Measurements from ENCODE around the gene GRIP2.

Gene GRIP2

DNA sequence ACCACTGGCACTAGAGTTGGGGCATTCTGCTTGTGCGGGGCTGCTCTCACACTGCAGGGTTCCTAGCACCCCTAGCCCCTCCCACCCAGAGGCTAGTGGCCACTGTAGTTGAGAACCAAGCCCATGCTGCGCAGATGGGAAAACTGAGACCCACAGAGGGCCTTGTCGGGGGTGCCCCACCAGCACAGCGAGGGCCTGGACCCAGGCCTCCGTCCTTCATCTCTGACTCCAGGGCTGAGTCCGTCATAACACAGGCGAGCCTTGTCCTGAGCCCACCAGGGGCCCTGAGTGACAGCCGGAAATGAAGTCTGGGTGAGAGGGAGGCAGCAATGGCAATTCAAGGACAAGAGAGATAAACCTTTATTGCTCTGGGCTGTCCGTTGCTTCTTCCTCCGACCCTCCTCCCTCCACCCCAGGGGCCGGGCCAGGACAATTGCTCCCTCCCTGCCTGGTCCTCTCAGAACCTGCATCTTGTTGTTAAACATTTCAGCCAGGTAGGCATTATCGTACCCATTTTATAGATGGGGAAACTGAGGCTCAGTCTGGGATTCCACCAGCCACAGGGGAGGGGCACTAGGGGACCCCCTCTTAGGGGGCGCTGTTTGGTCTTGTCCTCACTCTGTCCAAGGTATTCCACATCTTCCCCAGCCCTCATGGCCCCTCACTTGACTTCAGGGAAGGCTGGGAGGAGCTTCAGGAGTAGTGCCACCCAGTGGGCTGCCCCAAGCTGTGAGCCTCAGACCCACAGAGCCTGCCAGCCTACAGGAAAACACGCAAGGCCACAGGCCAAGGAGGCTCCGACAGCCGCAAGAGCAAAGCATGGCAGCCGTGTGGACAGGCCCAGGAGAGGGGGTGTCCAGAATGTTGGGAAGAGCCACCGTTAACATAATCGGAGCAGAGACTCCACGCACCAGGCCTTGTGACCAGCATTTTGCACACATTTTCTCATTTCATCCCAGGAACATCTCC lies 4.4 kb upstream of the GRIP2 start:
- H3K9me2 ChIP-seq (replicated peaks; ENCODE audit: insufficient read depth, low read length): no peaks in the 10 kb centered on the region
- no peaks in the 10 kb centered on the region for H4K20me1 ChIP-seq (ENCODE audit: low read depth, low read length)
- H3K27me3 ChIP-seq (ENCODE audit: low read length): no peaks in the 10 kb centered on the region
- H3K27ac ChIP-seq (ENCODE audit: low read depth, low read length): no peak overlapping the region
- H3K9ac ChIP-seq (ENCODE audit: low read length): no peak overlapping the region
- no peaks in the 10 kb centered on the region for H3K36me3 ChIP-seq (ENCODE audit: low read length)
- no peaks in the 10 kb centered on the region for H3K79me2 ChIP-seq (ENCODE audit: insufficient read depth, low read length)
- H3K4me3 ChIP-seq (ENCODE audit: insufficient read depth, low read length, poor library complexity, severe bottlenecking): no peak overlapping the region
- H3K4me2 ChIP-seq (ENCODE audit: low read depth, low read length, poor library complexity, severe bottlenecking): no peak overlapping the region
- H3F3A ChIP-seq (ENCODE audit: insufficient read depth): no peaks in the 10 kb centered on the region
- TF ChIP-seq, protein P1, sequence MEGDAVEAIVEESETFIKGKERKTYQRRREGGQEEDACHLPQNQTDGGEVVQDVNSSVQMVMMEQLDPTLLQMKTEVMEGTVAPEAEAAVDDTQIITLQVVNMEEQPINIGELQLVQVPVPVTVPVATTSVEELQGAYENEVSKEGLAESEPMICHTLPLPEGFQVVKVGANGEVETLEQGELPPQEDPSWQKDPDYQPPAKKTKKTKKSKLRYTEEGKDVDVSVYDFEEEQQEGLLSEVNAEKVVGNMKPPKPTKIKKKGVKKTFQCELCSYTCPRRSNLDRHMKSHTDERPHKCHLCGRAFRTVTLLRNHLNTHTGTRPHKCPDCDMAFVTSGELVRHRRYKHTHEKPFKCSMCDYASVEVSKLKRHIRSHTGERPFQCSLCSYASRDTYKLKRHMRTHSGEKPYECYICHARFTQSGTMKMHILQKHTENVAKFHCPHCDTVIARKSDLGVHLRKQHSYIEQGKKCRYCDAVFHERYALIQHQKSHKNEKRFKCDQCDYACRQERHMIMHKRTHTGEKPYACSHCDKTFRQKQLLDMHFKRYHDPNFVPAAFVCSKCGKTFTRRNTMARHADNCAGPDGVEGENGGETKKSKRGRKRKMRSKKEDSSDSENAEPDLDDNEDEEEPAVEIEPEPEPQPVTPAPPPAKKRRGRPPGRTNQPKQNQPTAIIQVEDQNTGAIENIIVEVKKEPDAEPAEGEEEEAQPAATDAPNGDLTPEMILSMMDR (IDR thresholded peaks at IDR 0.05; ENCODE audit: insufficient read depth, low read length, poor library complexity, severe bottlenecking): no peak
- TF ChIP-seq EZH2phosphoT487 (conservative IDR thresholded peaks at IDR 0.05; ENCODE audit: low read length): no peak
- no peak overlapping the region for H2AFZ ChIP-seq (ENCODE audit: low read depth, low read length, severe bottlenecking)
- H3K9me3 ChIP-seq (ENCODE audit: insufficient read depth, low read length): no peaks in the 10 kb centered on the region

- H3K27ac ChIP-seq (ENCODE audit: low read depth, low read length): no peak overlapping the region
- no peak overlapping the region for H3K4me3 ChIP-seq (ENCODE audit: insufficient read depth, low read length, poor library complexity, severe bottlenecking)
- H3K36me3 ChIP-seq (ENCODE audit: low read length): no peaks in the 10 kb centered on the region
- no peaks in the 10 kb centered on the region for H3K79me2 ChIP-seq (ENCODE audit: insufficient read depth, low read length)
- no peaks in the 10 kb centered on the region for H4K20me1 ChIP-seq (ENCODE audit: low read depth, low read length)
- no peak overlapping the region for H3K4me2 ChIP-seq (ENCODE audit: low read depth, low read length, poor library complexity, severe bottlenecking)
- no peak overlapping the region for H2AFZ ChIP-seq (ENCODE audit: low read depth, low read length, severe bottlenecking)
- no peaks in the 10 kb centered on the region for H3K9me2 ChIP-seq (replicated peaks; ENCODE audit: insufficient read depth, low read length)
- no peak overlapping the region for H3K9ac ChIP-seq (ENCODE audit: low read length)
- no peaks in the 10 kb centered on the region for H3K27me3 ChIP-seq (ENCODE audit: low read length)
- H3K9me3 ChIP-seq (ENCODE audit: insufficient read depth, low read length): no peaks in the 10 kb centered on the region
- H3F3A ChIP-seq (ENCODE audit: insufficient read depth): no peaks in the 10 kb centered on the region
- no peak for TF ChIP-seq EZH2phosphoT487 (conservative IDR thresholded peaks at IDR 0.05; ENCODE audit: low read length)
- TF ChIP-seq, protein P1 (IDR thresholded peaks at IDR 0.05; ENCODE audit: insufficient read depth, low read length, poor library complexity, severe bottlenecking): no peak
These were observed 3.3 kb upstream of the GRIP2 start for GRCh38 chr3:14543446-14543845.

DNA sequence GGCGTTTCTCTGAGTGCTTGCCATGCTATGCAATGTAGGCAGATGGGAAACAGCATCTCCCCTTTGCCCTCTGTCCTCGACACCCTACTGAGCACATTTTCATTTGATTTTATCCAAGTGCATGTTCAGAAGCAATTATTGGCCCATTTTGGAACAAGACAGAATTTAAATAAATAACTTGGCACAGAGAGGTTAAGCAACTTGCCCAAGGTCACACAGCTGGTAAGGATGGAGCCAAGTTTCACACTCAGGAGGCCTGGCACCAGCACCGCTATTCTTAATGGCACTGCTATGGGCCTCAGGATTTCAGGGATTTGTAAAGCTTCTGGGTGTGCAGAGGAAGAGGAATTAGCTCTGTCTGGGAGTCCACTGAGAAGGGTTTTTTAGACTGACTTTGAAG lies 2.5 kb upstream of the GRIP2 start:
- TF ChIP-seq, protein P1 (IDR thresholded peaks at IDR 0.05; ENCODE audit: insufficient read depth, low read length, poor library complexity, severe bottlenecking): no peak
- no peak for TF ChIP-seq EZH2phosphoT487 (conservative IDR thresholded peaks at IDR 0.05; ENCODE audit: low read length)
- H3K9me2 ChIP-seq (replicated peaks; ENCODE audit: insufficient read depth, low read length): no peaks in the 10 kb centered on the region
- no peaks in the 10 kb centered on the region for H3K36me3 ChIP-seq (ENCODE audit: low read length)
- H3F3A ChIP-seq (ENCODE audit: insufficient read depth): no peaks in the 10 kb centered on the region
- no peak overlapping the region for H3K9ac ChIP-seq (ENCODE audit: low read length)
- H3K27me3 ChIP-seq (ENCODE audit: low read length): no peaks in the 10 kb centered on the region
- H3K4me3 ChIP-seq (ENCODE audit: insufficient read depth, low read length, poor library complexity, severe bottlenecking): no peak overlapping the region
- no peaks in the 10 kb centered on the region for H3K9me3 ChIP-seq (ENCODE audit: insufficient read depth, low read length)
- H4K20me1 ChIP-seq (ENCODE audit: low read depth, low read length): no peaks in the 10 kb centered on the region
- H3K27ac ChIP-seq (ENCODE audit: low read depth, low read length): no peak overlapping the region
- no peak overlapping the region for H2AFZ ChIP-seq (ENCODE audit: low read depth, low read length, severe bottlenecking)
- no peak overlapping the region for H3K4me2 ChIP-seq (ENCODE audit: low read depth, low read length, poor library complexity, severe bottlenecking)
- H3K79me2 ChIP-seq (ENCODE audit: insufficient read depth, low read length): no peaks in the 10 kb centered on the region

Data from SU-DHL-6 (cell line).